Fibroblast of lung (primary cell): Measurements from ENCODE around the gene HIPK2. TPM values are rescaled to one million over a fixed set of nuclear protein-coding genes. Genes with fewer than 3 reads are reported as not detected.

Experiments used
- DNase-seq, 2 donors: peaks; one replicate each; pipeline versions ENCODE4 v3.0.0 to v3.0.0-alpha.2; 2010; ENCODE audit warnings: low read depth in 2 of 2
- H2AFZ ChIP-seq: 2 replicates; pipeline ENCODE4 v1.5.1; 2012; ENCODE audit warnings: low read length, control low read depth, inconsistent platforms
- H3K27ac ChIP-seq: 2 replicates; pipeline ENCODE4 v1.5.1; 2011; ENCODE audit warnings: low read length, control low read depth; ENCODE audit not compliant: insufficient read depth
- H3K27me3 ChIP-seq: 2 replicates; pipeline ENCODE4 v1.5.1; 2011; ENCODE audit warnings: mild to moderate bottlenecking, low read length; ENCODE audit not compliant: control insufficient read depth, insufficient read depth
- H3K36me3 ChIP-seq: 2 replicates; pipeline ENCODE4 v1.5.1; 2011; ENCODE audit warnings: low read length; ENCODE audit not compliant: control insufficient read depth, insufficient read depth
- H3K4me1 ChIP-seq: 2 replicates; pipeline ENCODE4 v1.5.1; 2011; ENCODE audit warnings: low read length; ENCODE audit not compliant: control insufficient read depth, insufficient read depth; ENCODE audit errors: extremely low read depth
- H3K4me2 ChIP-seq: 2 replicates; pipeline ENCODE4 v1.5.1; 2011; ENCODE audit warnings: low read length, control low read depth; ENCODE audit not compliant: insufficient read depth; ENCODE audit errors: extremely low read depth
- H3K4me3 ChIP-seq, 4 experiments: fragments of 200-600 bp in 1 of 4; sonication (generic) in 1 of 4; replicated peaks in 1 of 4; 2 replicates each; pipeline ENCODE4 v1.5.1; 2011 to 2016; ENCODE audit warnings: low read length in 4 of 4, low read depth in 3 of 4, mild to moderate bottlenecking in 3 of 4, control low read depth in 2 of 4, inconsistent platforms in 1 of 4, mixed read lengths in 1 of 4; ENCODE audit not compliant: insufficient read depth in 1 of 4; ENCODE audit errors: control extremely low read depth in 1 of 4
- H3K79me2 ChIP-seq: 2 replicates; pipeline ENCODE4 v1.5.1; 2012; ENCODE audit warnings: mild to moderate bottlenecking, low read length, inconsistent platforms; ENCODE audit not compliant: control insufficient read depth, insufficient read depth
- H3K9ac ChIP-seq: 2 replicates; pipeline ENCODE4 v1.5.1; 2011; ENCODE audit warnings: mild to moderate bottlenecking, low read length, control low read depth; ENCODE audit not compliant: insufficient read depth
- H3K9me3 ChIP-seq: 2 replicates; pipeline ENCODE4 v1.5.1; 2012; ENCODE audit warnings: low read depth, low read length; ENCODE audit not compliant: control insufficient read depth, insufficient read depth
- H4K20me1 ChIP-seq: 2 replicates; pipeline ENCODE4 v1.5.1; 2011; ENCODE audit warnings: low read length; ENCODE audit not compliant: control insufficient read depth, insufficient read depth; ENCODE audit errors: extremely low read depth
- CTCF ChIP-seq, 2 donors: IDR thresholded peaks in 1 of 2; conservative IDR thresholded peaks in 1 of 2; 1 replicate in 1 of 2; 2 replicates in 1 of 2; pipeline ENCODE4 v1.5.1; 2011 to 2012; ENCODE audit warnings: low read length in 2 of 2, control low read depth in 1 of 2, inconsistent platforms in 1 of 2, low read depth in 1 of 2, mild to moderate bottlenecking in 1 of 2
- EZH2 ChIP-seq: IDR thresholded peaks from 2 replicates; pipeline ENCODE4 v1.5.1; 2012; ENCODE audit warnings: low read length, control low read depth, mild to moderate bottlenecking; ENCODE audit errors: missing control alignments
- polyA plus RNA-seq, 2 donors: library from polyadenylated mRNA; depleted of rRNA in 1 of 2; stranded (reverse) in 1 of 2; unstranded in 1 of 2; fragments of >200 nt; gene quantifications; 2 replicates each; pipeline ENCODE4 v1.2.1, GENCODE V29; 2011 to 2012; ENCODE audit warnings: missing spikeins in 1 of 2
- total RNA-seq: library from RNA; depleted of rRNA; stranded (reverse); fragments of >200 nt; gene quantifications from 2 replicates; pipeline ENCODE4 v1.2.1, GENCODE V29; 2014

HIPK2 gene
- total and polyA plus RNA-seq, 2 donors (not counting 1 experiment from before 2014, with no cell fraction given), result 10.1 to 11.1 TPM

DNA sequence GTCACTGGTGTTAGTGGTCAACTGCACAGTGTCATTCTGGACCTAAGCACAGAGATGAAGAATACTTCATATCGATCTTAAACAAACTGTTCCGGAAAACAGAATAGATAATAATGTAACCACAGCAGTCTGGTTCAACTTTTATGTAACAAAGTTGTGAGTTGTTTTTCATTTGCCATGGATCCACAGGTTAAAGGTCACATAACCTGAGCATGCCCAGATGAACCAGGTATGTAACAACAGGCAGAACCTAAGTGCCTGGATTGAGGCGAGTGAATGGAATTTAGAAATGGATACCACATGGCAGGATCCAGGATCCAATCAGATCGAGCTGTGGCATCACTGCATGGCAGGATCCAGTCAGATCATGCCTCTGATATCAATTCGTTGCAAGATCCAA, 167.2 kb downstream of the HIPK2 start:
- Histone ChIP-seq H3K4me3 (no peak overlapping the region), H3K27ac (no peak overlapping the region), H3K9me3 (no peaks in the 10 kb centered on the region), H4K20me1 (no peaks in the 10 kb centered on the region), H3K9ac (no peak overlapping the region), H3K4me1 (no peaks in the 10 kb centered on the region), H3K4me2 (no peak overlapping the region), H2AFZ (no peak overlapping the region), H3K79me2 (no peaks in the 10 kb centered on the region), H3K27me3 (no peaks in the 10 kb centered on the region), H3K36me3 (peaks cover 2% of the 10 kb centered on the region)
- no peak for TF ChIP-seq EZH2
- no peak for TF ChIP-seq CTCF (conservative IDR thresholded peaks at IDR 0.05 in 1 of 2, IDR thresholded peaks at IDR 0.05 in 1 of 2; ENCODE audit: low read depth in 1 of 2, low read length in 2 of 2)
- DNase-seq, result no peak

DNA sequence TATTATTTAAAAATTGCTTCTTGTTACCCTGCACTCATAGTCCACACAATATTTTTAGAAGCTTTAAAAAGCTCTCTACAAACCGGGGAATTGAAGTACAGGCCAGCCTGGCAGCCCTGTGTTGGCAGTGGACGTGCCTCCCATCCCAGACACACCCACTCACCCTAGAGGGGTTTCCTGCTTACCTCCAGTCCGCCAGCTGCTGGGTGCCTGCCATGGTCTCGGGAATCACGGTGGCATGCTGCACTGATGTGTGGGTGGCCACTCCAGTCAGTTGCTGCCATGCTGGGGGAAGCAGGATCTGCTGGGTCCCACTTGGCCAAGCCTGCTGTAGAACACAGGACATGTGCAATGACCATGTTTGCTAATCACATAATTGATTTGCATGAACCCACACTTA, 173.9 kb downstream of the HIPK2 start:
- Histone ChIP-seq H3K4me3 (no peak overlapping the region), H3K27ac (no peak overlapping the region), H2AFZ (no peak overlapping the region), H3K4me2 (no peak overlapping the region), H3K27me3 (no peaks in the 10 kb centered on the region), H3K79me2 (no peaks in the 10 kb centered on the region), H4K20me1 (no peaks in the 10 kb centered on the region), H3K9ac (no peak overlapping the region), H3K9me3 (no peaks in the 10 kb centered on the region), H3K36me3 (peaks cover 12% of the 10 kb centered on the region), H3K4me1 (no peaks in the 10 kb centered on the region)
- TF ChIP-seq EZH2, result no peak
- DNase-seq, result no peak

DNA sequence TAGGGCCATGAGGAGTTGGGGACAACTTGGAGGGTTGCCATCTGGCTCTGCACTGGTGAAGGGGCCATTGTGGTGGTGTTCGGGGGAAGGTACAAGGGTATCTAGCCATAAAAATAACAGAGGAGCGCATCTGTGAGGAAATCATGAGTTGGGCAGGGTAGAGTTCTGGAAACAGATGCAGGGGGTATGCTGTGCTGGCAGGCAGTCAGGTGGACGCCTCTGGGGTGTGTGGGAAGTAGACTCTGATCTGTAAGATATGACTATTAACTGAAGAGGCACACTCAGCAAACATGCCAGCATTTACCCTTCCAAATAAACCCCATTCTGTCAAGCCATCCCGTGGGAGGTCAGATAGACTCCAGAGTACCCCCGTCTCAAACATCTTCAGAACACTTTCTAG, 174.5 kb downstream of the HIPK2 start:
- no peaks in the 10 kb centered on the region for H4K20me1 ChIP-seq
- no peaks in the 10 kb centered on the region for H3K4me1 ChIP-seq
- H3K79me2 ChIP-seq, result no peaks in the 10 kb centered on the region
- peaks cover 14% of the 10 kb centered on the region for H3K36me3 ChIP-seq
- no peak overlapping the region for H2AFZ ChIP-seq
- DNase-seq, result no peak
- no peak overlapping the region for H3K4me3 ChIP-seq
- no peak for TF ChIP-seq EZH2
- TF ChIP-seq CTCF (conservative IDR thresholded peaks at IDR 0.05 in 1 of 2, IDR thresholded peaks at IDR 0.05 in 1 of 2; ENCODE audit: low read depth in 1 of 2, low read length in 2 of 2), result no peak
- no peak overlapping the region for H3K27ac ChIP-seq
- H3K27me3 ChIP-seq, result no peaks in the 10 kb centered on the region
- no peaks in the 10 kb centered on the region for H3K9me3 ChIP-seq
- no peak overlapping the region for H3K9ac ChIP-seq
- no peak overlapping the region for H3K4me2 ChIP-seq
